DND-41 (cell line): ENCODE measurements around the gene TYRO3.

Experiments used
- CTCF ChIP-seq: IDR thresholded peaks from 2 replicates; pipeline ENCODE4 v1.5.1; 2012; ENCODE audit warnings: borderline replicate concordance, low read length, moderate library complexity, mild to moderate bottlenecking; ENCODE audit not compliant: poor library complexity, severe bottlenecking; ENCODE audit errors: extremely low read depth
- EZH2 ChIP-seq: IDR thresholded peaks from 3 replicates; pipeline ENCODE4 v1.6.1; 2012; ENCODE audit warnings: borderline replicate concordance, low read depth, mild to moderate bottlenecking, moderate library complexity, low read length, inconsistent platforms; ENCODE audit not compliant: severe bottlenecking

- TF ChIP-seq CTCF: no peak
- TF ChIP-seq EZH2: no peak
These were observed 8.2 kb downstream of the TYRO3 start for GRCh38 chr15:41567261-41567660.
